DMS53 treated with DMSO at 0.1 percent for 48 hours (cell line): Measurements from ENCODE around the gene TNS1.
"Not testable (repeated sequence)": the region's sequence is repeated elsewhere in the genome, so short reads cannot be mapped to it uniquely, and the experiment has no call there.

Experiments
- DNase-seq: peaks from one replicate; lab custom pipeline; 2025; ENCODE audit not compliant: unreplicated experiment; lab: John Stamatoyannopoulos, UW

The TNS1 gene

GRCh38 chr2:218002845-218003180 is at the start of gene TNS1:
TSS of gene TNS1 (minus strand) at chr2:218002995. CDS start at chr2:218002872, 123 bp downstream.
- no peak for DNase-seq

DNA sequence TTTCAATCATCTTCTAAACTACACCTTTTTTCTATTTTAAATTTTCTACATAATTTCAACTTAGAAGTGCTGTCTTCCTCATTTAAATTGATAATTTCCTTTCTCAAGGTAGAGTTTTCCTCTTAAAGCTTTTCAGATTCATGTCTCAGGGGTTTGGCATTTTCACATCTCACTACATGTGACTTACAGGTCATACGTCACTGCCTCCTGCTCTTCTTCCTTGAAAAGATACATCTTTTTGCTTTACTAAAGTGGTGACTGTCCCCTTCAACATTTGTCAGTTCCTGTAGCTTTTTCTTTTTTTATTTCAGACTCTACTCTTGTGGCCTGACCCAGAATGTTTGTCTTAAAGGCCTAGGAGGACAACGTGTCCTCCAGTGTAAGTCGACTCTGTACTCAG is 49.1 kb upstream of the TNS1 start:
- no peak for DNase-seq

- DNase-seq = no peak
Measured at GRCh38 chr2:218047536-218048225, 44.9 kb upstream of the TNS1 start.

DNA sequence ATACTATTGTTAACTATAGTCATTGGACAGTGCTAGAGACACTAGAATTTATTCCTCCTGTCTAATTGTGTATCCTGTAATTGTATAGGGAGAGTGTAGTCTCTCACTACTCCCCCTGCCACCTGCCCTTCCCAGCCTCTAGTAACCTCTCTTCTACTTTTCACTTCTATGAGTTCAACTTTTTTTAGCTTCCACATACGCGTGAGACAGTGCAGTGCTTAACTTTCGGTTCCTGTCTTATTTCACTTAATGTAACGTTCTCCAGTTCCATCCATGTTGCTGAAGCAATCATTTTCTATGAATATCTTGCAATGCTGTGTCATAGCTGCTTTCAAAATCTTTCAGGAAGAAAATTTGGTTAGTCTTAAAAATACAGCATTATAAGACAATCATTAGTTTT is 43.4 kb upstream of the TNS1 start:
- no peak for DNase-seq

GRCh38 chr2:218044599-218044998 is 41.8 kb upstream of the TNS1 start:
- not testable (repeated sequence) for DNase-seq

GRCh38 chr2:218043701-218044109 is 40.9 kb upstream of the TNS1 start:
- DNase-seq = no peak

GRCh38 chr2:218043100-218043499 is 40.3 kb upstream of the TNS1 start:
- DNase-seq = no peak

DNA sequence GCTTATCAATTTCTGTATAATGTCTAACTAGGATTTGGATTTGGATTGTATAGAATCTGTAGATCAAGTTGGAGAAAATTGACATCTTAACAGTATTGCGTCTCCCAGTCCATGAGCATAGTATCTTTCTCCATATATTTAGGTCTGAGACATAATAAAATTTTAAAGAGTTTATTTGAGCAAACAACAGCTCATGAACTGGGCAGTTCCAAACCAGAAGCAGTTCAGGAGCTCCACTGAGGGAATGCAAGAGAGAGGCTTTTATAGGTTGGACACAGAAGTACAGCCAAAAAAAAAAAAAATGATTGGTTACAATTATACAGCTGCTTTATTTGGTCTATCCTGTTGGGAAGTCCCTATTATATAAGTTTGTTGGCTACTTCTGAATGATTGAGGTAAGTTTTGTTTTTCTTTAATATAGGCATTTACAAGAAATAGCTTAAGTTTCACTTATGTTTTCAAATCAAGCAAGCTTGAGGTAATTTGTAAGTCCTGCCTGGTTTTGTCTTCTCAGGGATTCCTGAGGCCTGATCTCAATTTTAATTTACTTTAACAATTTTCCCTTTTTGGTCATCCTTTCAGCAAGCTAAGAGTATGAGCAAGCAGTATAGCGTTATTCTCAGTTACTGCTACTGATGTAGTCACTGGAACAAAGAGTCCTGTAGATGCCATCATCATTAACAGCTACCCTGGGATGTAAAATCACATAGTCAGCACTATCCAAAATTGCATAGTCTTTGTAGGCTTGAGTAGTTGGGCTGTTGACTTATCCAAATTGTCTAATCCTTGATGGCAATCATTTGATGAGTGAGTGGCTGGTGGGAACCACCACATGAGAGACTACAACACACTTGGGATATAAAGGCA is 38.7 kb upstream of the TNS1 start:
- no peak for DNase-seq

DNA sequence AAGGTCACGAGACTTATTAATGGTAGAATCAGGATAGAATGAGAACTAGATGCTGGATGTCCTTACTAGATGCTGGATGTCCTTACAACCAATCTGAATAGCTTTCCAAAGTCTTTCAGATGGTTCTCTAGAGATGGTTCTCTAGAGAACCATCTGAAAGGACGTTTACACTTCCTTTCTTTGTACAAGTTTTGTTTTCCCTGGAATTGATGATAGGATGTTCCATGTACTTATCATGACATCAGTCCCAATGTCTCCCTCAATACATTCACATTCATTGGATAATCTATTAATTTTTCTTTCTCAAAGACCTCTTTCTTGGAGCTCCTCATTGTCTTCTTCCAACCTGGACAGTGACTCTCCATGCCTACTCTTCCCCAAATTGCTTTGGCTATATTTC is 38.1 kb upstream of the TNS1 start:
- no peak for DNase-seq

GRCh38 chr2:218039171-218039570 is 36.4 kb upstream of the TNS1 start:
- no peak for DNase-seq

DNA sequence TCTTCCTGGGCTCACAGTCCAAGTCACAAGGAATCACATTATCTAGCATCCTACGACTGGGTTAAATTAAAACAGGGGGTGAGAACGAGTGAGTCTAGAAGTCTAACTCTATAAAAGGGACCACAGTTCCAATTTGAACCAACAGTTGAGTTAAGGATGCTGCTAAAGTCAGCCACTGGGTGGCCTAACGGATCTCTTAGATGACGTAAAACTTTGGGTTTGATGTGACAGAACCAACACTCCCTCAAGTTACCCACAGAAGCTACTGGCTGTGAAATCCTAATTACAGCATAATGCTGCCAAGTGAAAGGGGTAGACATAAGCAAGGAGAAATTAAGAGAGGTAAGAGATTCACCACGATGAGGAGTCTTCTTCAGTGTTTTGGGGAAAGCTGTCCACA is 33.6 kb upstream of the TNS1 start:
- DNase-seq = no peak

DNA sequence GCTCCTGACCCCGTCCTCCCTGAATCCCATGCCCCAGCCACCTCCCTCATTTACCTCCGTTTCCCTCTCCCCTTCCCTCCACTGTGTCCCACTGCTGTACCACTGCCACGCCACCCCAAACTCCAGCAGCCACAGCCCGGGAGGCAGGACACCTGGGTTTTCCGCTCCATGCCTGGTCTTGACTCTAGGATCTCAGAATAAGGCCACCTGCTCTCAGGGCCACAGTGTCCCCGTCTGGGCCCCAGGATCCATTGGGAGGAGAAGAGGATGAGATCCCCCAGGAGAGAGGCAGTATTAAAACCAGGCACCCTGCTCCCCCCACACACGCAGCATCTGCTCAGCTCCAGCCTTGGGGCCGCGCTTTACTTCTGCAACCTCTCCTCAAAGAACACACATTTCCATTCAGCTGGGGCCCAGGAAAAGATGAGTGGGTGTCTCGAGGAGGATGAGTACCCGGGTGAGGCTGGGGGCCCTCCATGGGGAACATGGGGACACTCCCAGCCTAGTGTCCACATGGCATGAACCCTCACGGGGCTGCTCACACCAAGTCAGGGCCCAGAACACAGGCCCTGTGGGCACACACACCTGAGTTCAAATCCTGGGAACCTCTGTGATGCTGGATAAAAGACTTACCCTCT is 32.8 kb upstream of the TNS1 start:
- no peak for DNase-seq

DNA sequence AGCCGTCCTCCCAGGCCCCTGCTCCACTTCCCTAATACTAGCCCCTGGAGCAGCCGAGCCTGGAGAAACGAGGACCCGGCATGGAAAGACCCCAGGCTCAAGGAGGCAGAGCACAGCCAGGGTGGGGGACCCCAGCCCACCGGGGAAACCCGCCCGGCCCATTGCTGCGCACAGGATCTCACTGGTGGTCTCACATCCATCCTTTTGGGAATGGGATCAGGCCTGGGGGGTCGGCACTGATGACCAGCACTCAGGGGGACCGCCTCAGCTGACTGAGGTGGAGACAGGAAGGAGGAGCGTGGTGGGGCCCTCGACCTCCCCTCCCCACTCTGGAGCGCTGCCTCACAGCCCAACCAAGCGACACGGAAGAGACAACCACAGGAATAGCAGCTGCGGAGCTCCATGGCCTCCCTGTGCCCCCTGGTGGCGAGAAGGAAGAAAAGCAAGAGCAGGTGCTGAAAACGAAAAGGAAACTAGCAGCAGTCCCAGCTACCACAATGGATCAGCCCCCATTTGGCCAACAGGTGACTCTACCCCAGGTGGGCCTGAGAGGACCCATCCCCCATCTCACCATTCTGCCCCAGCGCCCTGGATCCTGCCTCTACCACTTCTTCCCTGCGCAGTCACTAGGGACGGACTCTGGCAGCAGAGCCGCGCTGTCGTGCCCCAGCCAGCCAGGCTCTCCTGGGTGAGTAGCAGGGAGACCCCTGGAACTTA is 31.9 kb upstream of the TNS1 start:
- peak; percentile 65 for DNase-seq

- DNase-seq = no peak
Measured at GRCh38 chr2:218033590-218034496, 31.0 kb upstream of the TNS1 start.

DNA sequence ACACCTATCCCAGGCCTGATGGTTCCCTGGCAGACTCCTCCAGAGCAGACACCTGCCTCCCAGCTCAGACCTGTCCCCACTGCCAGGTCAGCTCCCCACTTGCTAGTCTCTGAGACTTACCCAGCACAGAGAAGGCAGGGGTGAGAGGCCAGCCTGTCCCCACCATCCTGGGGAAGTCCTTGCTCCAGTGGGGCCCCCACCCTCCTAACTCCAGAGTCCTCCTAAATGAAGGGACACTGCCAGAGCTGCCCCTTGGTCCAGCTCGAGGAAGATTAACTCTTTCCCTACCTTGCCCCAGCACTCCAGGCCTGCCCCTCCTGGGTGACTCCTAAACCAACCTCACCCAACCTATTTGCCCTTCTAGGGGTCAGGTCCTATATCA is 30.4 kb upstream of the TNS1 start:
- no peak for DNase-seq

DNA sequence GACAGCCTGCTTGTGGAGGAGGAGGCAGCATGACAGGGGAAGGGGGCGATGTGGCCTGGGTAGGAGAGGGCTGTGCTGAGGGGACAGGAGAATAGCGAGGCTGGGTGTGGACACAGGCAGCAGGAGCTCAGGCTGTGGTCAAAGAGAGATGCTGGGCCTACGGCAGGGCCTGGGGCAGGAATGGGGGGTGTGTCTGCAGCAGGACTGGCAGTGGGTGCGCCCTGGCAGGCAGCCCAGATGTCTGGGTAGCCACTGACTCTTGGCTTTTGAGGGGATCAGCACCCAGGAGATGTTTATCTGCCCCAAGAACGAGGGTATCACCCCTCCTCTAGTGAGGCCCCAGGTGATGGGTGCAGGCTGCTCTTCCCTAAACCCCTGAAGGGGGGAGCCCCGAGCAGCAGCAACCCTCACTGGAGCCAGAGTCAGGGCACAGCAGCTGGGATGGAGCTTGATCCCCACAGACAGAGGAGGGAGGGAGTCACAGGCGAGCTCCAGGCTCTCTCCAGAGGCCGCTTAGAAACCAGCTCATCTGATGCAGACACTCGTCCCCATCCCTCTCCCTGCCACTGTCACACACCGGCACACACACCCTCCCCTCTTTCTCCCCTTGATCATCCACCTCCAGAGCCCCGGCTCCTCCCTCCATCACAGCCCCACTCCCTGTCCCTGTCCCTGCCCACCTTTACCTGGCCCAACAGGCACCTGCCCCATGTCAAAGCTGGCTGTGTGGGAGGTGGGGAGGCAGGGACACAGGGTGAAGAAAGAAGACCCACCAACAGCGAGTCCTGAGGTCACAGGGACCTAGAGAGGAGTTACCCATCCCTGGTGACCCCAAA is 29.8 kb upstream of the TNS1 start:
- DNase-seq = no peak

GRCh38 chr2:218031771-218032257 is 29.0 kb upstream of the TNS1 start:
- no peak for DNase-seq

DNA sequence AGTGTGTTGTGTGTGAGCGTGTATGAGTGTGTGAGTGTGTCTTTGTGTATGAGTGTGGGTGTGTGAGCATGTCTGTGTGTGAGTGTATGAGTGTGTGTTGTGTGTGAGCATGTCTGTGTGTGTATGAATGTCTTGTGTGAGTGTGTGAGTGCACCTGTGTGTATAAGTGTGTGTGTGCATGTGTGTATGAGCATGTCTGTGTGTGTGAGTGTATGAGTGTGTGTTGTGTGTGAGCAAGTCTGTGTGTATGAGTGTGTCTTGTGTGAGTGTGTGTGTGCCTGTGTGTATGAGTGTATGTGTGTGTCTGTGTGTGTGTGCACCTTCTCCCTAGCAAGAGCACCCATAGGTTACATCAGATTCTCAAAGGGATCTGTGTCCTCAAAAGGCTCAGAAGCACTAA is 28.5 kb upstream of the TNS1 start:
- DNase-seq = no peak

DNA sequence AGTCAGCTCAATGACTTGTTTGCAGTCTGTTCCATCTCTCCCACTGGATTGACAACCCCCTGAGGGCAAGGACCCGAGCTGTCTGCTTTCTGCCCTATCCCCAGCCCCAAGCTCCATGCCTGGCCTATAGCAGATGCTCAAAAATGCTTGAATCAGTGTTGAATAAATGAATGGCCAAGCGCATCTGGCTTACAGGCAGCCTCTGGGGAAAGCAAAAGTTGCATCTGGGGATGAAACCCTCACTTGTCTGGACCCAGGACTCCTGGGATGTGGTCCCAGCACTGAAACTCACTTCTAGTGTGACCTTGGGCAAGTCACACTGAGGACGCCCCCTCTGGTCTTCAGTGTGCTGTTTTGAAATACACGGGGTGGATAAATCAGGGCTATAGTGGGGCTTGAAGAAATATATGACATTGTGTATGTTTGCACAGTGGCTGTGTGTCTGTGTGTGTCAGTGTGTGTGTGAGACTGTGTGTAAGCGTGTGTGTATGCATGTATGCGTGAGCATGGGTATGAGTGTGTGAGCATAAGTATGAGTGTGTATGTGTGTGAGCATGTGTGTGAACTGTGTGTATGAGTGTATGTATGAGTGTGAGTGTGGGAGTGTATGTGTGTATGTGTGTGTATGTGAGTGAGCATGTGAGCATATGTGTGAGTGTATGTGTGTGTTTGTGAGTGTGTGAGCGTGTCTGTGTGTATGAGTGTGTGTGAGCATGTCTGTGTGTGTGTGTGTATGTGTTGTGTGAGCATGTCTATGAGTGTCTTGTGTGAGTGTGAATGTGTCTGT is 27.8 kb upstream of the TNS1 start:
- DNase-seq = no peak
